A549 (cell line): Measurements from ENCODE around the gene CAND2. TPM values are rescaled to one million over a fixed set of nuclear protein-coding genes. Genes with fewer than 3 reads are reported as not detected.

ENCODE experiments used
- ATAC-seq, 2 experiments: fragments of 200-7000 bp in 1 of 2; fragments of >200 bp in 1 of 2; cut with Nextera tagmentation in 1 of 2; cut with Tn5 transposase in 1 of 2; 3 replicates each; pipeline versions ENCODE4 v1.8.0 to v1.9.1; 2018 to 2020; ENCODE audit warnings: mild to moderate bottlenecking in 1 of 2, moderate library complexity in 1 of 2
- CTCF ChIA-PET: fragments of 300-600 bp; sonication (Branson Sonifier 250); formaldehyde crosslinking; extraction: SDS; loops from one replicate; lab custom pipeline; 2021; ENCODE audit warnings: antibody characterized with exemption, inconsistent platforms; lab: Yijun Ruan, JAX
- POLR2A ChIA-PET: fragments of 350-600 bp; formaldehyde crosslinking; extraction: SDS; loops from one replicate; lab custom pipeline; 2021; ENCODE audit warnings: antibody characterized with exemption, inconsistent platforms; lab: Yijun Ruan, JAX
- DNase-seq, 2 experiments: peaks; one replicate each; pipeline versions ENCODE4 v3.0.0 to v3.0.0-alpha.2; 2011 to 2016; ENCODE audit warnings: low read depth in 1 of 2, low spot score in 1 of 2
- FAIRE-seq: peaks from 2 replicates; lab custom pipeline; 2011; peaks lifted over from hg19 to GRCh38; lab: Jason Lieb, UNC
- H3K27ac ChIP-seq, 2 experiments: fragments of >200 bp; sonication (Bioruptor Twin); formaldehyde crosslinking; 3 replicates each; pipeline ENCODE4 v1.5.1; 2016 to 2017
- H3K4me1 ChIP-seq: fragments of >200 bp; sonication (Bioruptor Twin); formaldehyde crosslinking; 3 replicates; pipeline ENCODE4 v1.6.1; 2016
- H3K4me2 ChIP-seq: fragments of >200 bp; sonication (Bioruptor Twin); formaldehyde crosslinking; 3 replicates; pipeline ENCODE4 v1.6.1; 2016
- H3K4me3 ChIP-seq: fragments of >200 bp; sonication (Bioruptor Twin); formaldehyde crosslinking; 3 replicates; pipeline ENCODE4 v1.5.1; 2016
- H3K9me3 ChIP-seq: fragments of >200 bp; sonication (Bioruptor Twin); formaldehyde crosslinking; 3 replicates; pipeline ENCODE4 v1.6.1; 2016
- CBX2 ChIP-seq: fragments of 200-600 bp; sonication (generic); IDR thresholded peaks from 2 replicates; pipeline ENCODE4 v1.6.1; 2016; ENCODE audit warnings: low read depth, mild to moderate bottlenecking, borderline replicate concordance
- FOXS1 ChIP-seq: fragments of 250-450 bp; sonication (Bioruptor Pico); IDR thresholded peaks from 2 replicates; pipeline ENCODE4 v1.5.0; 2020; ENCODE audit warnings: mild to moderate bottlenecking, moderate library complexity
- GATA3 ChIP-seq: IDR thresholded peaks from 2 replicates; pipeline ENCODE4 v1.6.1; 2012; ENCODE audit warnings: borderline replicate concordance
- HDAC2 ChIP-seq: fragments of 200-600 bp; sonication (generic); IDR thresholded peaks from 2 replicates; pipeline ENCODE4 v1.6.1; 2016
- POLR2A ChIP-seq: IDR thresholded peaks from 2 replicates; pipeline ENCODE4 v1.6.1; 2012; ENCODE audit warnings: mild to moderate bottlenecking, low read length
- RAD21 ChIP-seq, 2 experiments: fragments of >200 bp in 1 of 2; sonication (Bioruptor Twin) in 1 of 2; formaldehyde crosslinking in 1 of 2; IDR thresholded peaks in 1 of 2; conservative IDR thresholded peaks in 1 of 2; 2 replicates in 1 of 2; 3 replicates in 1 of 2; pipeline ENCODE4 v1.6.1; 2012 to 2018; ENCODE audit warnings: inconsistent platforms in 1 of 2
- RARB ChIP-seq: fragments of 250-450 bp; sonication (Bioruptor Pico); IDR thresholded peaks from 2 replicates; pipeline ENCODE4 v1.8.0; 2021; ENCODE audit warnings: mild to moderate bottlenecking, moderate library complexity
- SMC3 ChIP-seq: fragments of >200 bp; sonication (Bioruptor Twin); formaldehyde crosslinking; IDR thresholded peaks from 3 replicates; pipeline ENCODE4 v1.6.1; 2018; ENCODE audit warnings: inconsistent platforms
- ZNF302 ChIP-seq: fragments of 250-450 bp; sonication (Bioruptor Pico); IDR thresholded peaks from 2 replicates; pipeline ENCODE4 v1.9.0; 2021; ENCODE audit warnings: inconsistent platforms, mild to moderate bottlenecking, moderate library complexity
- WGBS: methylation state at CpG from one replicate; pipeline ENCODE4 v1.1.6; 2017; ENCODE audit errors: missing lambda C conversion rate; 5-methylcytosine and 5-hydroxymethylcytosine counted together
- polyA plus RNA-seq, 4 experiments: library from polyadenylated mRNA; depleted of rRNA in 3 of 4; stranded (reverse); fragments of >200 nt; fragmentation: RNase III in 1 of 4; extraction: RNeasy Plus Mini Kit Qiagen cat#74134 plus additional on column Dnase treatment in 1 of 4; gene quantifications; 2 replicates in 3 of 4; 3 replicates in 1 of 4; pipeline ENCODE4 v1.2.3, GENCODE V29; 2011 to 2017
- TF ChIP-seq, protein P1 (sequence below): fragments of >200 bp; sonication (Bioruptor Twin); formaldehyde crosslinking; IDR thresholded peaks from 3 replicates; pipeline ENCODE4 v1.6.1; 2016
- TF ChIP-seq, protein P2 (sequence below): fragments of >200 bp; sonication (Bioruptor Twin); formaldehyde crosslinking; IDR thresholded peaks from 2 replicates; pipeline ENCODE4 v1.6.1; 2016
- TF ChIP-seq, protein P3 (sequence below): IDR thresholded peaks from 2 replicates; pipeline ENCODE4 v1.6.1; 2012
- TF ChIP-seq, protein P4 (sequence below): fragments of 250-450 bp; sonication (Bioruptor Pico); IDR thresholded peaks from 2 replicates; pipeline ENCODE4 v1.5.0; 2020; ENCODE audit warnings: low read depth, mild to moderate bottlenecking, moderate library complexity
- TF ChIP-seq, protein P5 (sequence below): IDR thresholded peaks from 2 replicates; pipeline ENCODE4 v1.6.1; 2012
- TF ChIP-seq, protein P6 (sequence below): fragments of 200-600 bp; sonication (generic); IDR thresholded peaks from 2 replicates; pipeline ENCODE4 v1.6.1; 2016; ENCODE audit warnings: antibody characterized with exemption, mild to moderate bottlenecking, moderate library complexity

The CAND2 gene
- polyA plus RNA-seq, 2 of the 4 experiments (the other 2 are of a cell fraction), result 0.72 to 0.84 TPM

DNA sequence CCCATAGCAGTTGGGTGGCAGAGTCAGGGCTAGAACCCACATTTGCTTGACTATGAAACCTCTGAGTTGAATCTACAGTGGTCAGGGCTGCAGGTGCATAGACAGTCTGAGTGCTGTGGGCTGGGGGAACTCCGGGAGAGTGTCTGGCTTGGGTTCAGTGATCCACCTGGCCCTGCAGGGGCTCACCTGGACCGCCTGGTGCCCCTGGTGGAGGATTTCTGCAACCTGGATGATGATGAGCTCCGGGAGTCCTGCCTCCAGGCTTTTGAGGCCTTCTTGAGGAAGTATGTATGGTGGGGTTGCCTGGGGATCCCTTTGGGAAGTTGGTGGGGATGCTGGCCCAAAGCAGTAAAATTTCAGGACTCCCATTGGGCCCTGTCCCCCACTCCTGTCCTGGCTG is 16.3 kb downstream of the CAND2 start:
- FAIRE-seq, result no peak
- no peak for ATAC-seq
- POLR2A ChIA-PET, result interaction anchor here (1.1 kb wide), 1 partner anchor 29 kb away, joined by 11 read pairs; the partner anchor contains the start of gene RPL32

DNA sequence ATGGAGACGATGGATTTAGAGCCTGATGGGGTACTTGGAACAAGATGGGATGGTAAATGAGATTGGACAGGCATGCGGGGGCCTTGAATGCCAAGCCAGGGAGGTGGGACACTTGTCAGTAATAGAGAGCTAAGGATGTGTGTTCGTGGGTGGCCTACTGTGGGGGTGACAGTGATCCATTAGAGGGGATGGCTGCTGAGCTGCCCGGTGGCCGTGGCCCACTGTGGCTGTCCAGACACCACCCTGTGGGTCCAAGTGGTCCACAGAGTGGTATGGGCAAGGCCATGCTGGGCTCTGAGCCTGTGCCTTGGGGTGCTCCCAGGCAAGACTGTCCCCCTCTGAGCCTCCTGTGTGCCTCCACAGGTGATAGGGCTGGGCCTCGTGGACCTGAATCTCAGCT is 17.5 kb downstream of the CAND2 start:
- ChIA-PET CTCF (interaction anchor here (0.8 to 9.9 kb wide), 6 partner anchors 9 to 168 kb away, joined by 3 to 113 read pairs (median 4); partner anchors contain the start of gene RPL32), POLR2A (no interaction called here)
- 65% methylated on average over 6 of the region's 6 CpGs for WGBS
- TF ChIP-seq SMC3 (no peak), CBX2 (no peak), FOXS1 (CRISPR knock-in tag) (no peak), ZNF302 (CRISPR knock-in tag) (no peak)
- TF ChIP-seq, protein P1, sequence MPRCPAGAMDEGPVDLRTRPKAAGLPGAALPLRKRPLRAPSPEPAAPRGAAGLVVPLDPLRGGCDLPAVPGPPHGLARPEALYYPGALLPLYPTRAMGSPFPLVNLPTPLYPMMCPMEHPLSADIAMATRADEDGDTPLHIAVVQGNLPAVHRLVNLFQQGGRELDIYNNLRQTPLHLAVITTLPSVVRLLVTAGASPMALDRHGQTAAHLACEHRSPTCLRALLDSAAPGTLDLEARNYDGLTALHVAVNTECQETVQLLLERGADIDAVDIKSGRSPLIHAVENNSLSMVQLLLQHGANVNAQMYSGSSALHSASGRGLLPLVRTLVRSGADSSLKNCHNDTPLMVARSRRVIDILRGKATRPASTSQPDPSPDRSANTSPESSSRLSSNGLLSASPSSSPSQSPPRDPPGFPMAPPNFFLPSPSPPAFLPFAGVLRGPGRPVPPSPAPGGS, result no peak
- Histone ChIP-seq H3K9me3 (no peaks in the 10 kb centered on the region), H3K4me3 (no peak overlapping the region), H3K4me2 (no peak overlapping the region), H3K4me1 (peaks cover 11% of the 10 kb centered on the region), H3K27ac (no peak overlapping the region)
- FAIRE-seq (no peak), ATAC-seq (no peak), DNase-seq (no peak)

More for the DNA sequence above, 16.3 kb downstream of the CAND2 start:
- CTCF ChIA-PET, result interaction anchor here (1.4 to 9.9 kb wide), 3 partner anchors 11 to 167 kb away, joined by 4 to 113 read pairs (median 6); partner anchors contain the start of gene RPL32
- DNase-seq, result no peak
- no peaks in the 10 kb centered on the region for H3K9me3 ChIP-seq
- WGBS, result 78% methylated on average over 3 of the region's 3 CpGs
- H3K4me3 ChIP-seq, result no peak overlapping the region
- no peak overlapping the region for H3K27ac ChIP-seq
- TF ChIP-seq, protein P1, result no peak
- TF ChIP-seq RARB (CRISPR knock-in tag) (no peak), GATA3 (no peak), HDAC2 (no peak), RAD21 (conservative IDR thresholded peaks at IDR 0.05 in 1 of 2, IDR thresholded peaks at IDR 0.05 in 1 of 2) (no peak), POLR2A (no peak)
- TF ChIP-seq, protein P2, sequence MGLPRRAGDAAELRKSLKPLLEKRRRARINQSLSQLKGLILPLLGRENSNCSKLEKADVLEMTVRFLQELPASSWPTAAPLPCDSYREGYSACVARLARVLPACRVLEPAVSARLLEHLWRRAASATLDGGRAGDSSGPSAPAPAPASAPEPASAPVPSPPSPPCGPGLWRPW, result no peak
- TF ChIP-seq, protein P3, sequence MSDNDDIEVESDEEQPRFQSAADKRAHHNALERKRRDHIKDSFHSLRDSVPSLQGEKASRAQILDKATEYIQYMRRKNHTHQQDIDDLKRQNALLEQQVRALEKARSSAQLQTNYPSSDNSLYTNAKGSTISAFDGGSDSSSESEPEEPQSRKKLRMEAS, result no peak
- TF ChIP-seq, protein P4, sequence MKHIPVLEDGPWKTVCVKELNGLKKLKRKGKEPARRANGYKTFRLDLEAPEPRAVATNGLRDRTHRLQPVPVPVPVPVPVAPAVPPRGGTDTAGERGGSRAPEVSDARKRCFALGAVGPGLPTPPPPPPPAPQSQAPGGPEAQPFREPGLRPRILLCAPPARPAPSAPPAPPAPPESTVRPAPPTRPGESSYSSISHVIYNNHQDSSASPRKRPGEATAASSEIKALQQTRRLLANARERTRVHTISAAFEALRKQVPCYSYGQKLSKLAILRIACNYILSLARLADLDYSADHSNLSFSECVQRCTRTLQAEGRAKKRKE (CRISPR knock-in tag), result no peak
- TF ChIP-seq, protein P5, sequence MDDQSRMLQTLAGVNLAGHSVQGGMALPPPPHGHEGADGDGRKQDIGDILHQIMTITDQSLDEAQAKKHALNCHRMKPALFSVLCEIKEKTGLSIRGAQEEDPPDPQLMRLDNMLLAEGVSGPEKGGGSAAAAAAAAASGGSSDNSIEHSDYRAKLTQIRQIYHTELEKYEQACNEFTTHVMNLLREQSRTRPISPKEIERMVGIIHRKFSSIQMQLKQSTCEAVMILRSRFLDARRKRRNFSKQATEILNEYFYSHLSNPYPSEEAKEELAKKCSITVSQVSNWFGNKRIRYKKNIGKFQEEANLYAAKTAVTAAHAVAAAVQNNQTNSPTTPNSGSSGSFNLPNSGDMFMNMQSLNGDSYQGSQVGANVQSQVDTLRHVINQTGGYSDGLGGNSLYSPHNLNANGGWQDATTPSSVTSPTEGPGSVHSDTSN, result no peak
- TF ChIP-seq, protein P6, sequence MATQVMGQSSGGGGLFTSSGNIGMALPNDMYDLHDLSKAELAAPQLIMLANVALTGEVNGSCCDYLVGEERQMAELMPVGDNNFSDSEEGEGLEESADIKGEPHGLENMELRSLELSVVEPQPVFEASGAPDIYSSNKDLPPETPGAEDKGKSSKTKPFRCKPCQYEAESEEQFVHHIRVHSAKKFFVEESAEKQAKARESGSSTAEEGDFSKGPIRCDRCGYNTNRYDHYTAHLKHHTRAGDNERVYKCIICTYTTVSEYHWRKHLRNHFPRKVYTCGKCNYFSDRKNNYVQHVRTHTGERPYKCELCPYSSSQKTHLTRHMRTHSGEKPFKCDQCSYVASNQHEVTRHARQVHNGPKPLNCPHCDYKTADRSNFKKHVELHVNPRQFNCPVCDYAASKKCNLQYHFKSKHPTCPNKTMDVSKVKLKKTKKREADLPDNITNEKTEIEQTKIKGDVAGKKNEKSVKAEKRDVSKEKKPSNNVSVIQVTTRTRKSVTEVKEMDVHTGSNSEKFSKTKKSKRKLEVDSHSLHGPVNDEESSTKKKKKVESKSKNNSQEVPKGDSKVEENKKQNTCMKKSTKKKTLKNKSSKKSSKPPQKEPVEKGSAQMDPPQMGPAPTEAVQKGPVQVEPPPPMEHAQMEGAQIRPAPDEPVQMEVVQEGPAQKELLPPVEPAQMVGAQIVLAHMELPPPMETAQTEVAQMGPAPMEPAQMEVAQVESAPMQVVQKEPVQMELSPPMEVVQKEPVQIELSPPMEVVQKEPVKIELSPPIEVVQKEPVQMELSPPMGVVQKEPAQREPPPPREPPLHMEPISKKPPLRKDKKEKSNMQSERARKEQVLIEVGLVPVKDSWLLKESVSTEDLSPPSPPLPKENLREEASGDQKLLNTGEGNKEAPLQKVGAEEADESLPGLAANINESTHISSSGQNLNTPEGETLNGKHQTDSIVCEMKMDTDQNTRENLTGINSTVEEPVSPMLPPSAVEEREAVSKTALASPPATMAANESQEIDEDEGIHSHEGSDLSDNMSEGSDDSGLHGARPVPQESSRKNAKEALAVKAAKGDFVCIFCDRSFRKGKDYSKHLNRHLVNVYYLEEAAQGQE, result no peak
- no peak overlapping the region for H3K4me2 ChIP-seq
- H3K4me1 ChIP-seq, result peaks cover 11% of the 10 kb centered on the region
